Motor neuron (in vitro differentiated cells): ENCODE measurements around the gene RELL1. TPM values are rescaled to one million over a fixed set of nuclear protein-coding genes. Genes with fewer than 3 reads are reported as not detected.

ENCODE experiments used
- ATAC-seq, 8 experiments: fragments of 200-7000 bp; cut with Tn5 transposase; replicated peaks in 6 of 8; 2 replicates each; pipeline ENCODE4 v1.8.0; 2021; ENCODE audit warnings: mild to moderate bottlenecking in 8 of 8, moderate library complexity in 8 of 8
- H3K27ac ChIP-seq, 2 donors: fragments of 250-450 bp; sonication (Bioruptor Pico); 2 replicates each; pipeline ENCODE4 v1.9.0; 2021; ENCODE audit warnings: antibody characterized with exemption in 2 of 2, mild to moderate bottlenecking in 2 of 2, moderate library complexity in 1 of 2
- H3K4me1 ChIP-seq, 2 donors: fragments of 250-450 bp; sonication (Bioruptor Pico); replicated peaks in 1 of 2; 2 replicates each; pipeline ENCODE4 v1.6.1; 2021; ENCODE audit warnings: antibody characterized with exemption in 2 of 2, mild to moderate bottlenecking in 2 of 2, moderate library complexity in 1 of 2
- H3K4me3 ChIP-seq, 5 donors: fragments of 250-450 bp; sonication (Bioruptor Pico); 2 replicates each; pipeline ENCODE4 v1.9.0; 2021; ENCODE audit warnings: antibody characterized with exemption in 5 of 5, mild to moderate bottlenecking in 5 of 5, moderate library complexity in 4 of 5
- WGBS, 10 experiments: fragments of 450-650 bp; shearing (Covaris generic); methylation state at CpG; one replicate each; pipeline ENCODE4 v1.0.0; 2022; 5-methylcytosine and 5-hydroxymethylcytosine counted together
- in situ Hi-C, 9 experiments: fragments of 400-800 bp; cut with MboI; loops; one replicate each; pipeline ENCODE4 v1.15.0; 2021; ENCODE audit warnings: low sequenced_read_pairs in 9 of 9, low pct_unique_long_range_greater_than_20kb in 2 of 9; ENCODE audit not compliant: unreplicated experiment in 9 of 9
- total RNA-seq, 8 experiments: library from RNA; unstranded; fragments of 300-600 nt; gene quantifications; 2 replicates each; pipeline versions ENCODE4 v1.2.3 to v1.2.4, GENCODE V29; 2022

The RELL1 gene
- total RNA-seq, 8 experiments from 2014 or later = 11.5 to 34.4 (median 13.3) TPM

GRCh38 chr4:37719021-37719420 is 32.8 kb upstream of the RELL1 start:
- in situ Hi-C loops = no loop called here
- H3K4me3 ChIP-seq = no peak overlapping the region
- no peak overlapping the region for H3K27ac ChIP-seq
- 57 to 67% methylated on average over 1 of the region's 1 CpG; no CpG with 5 or more reads in 8 of the 10 experiments for WGBS, 10 experiments
- no peak for ATAC-seq
- H3K4me1 ChIP-seq = no peaks in the 10 kb centered on the region

GRCh38 chr4:37717576-37717975 is 31.4 kb upstream of the RELL1 start:
- Histone ChIP-seq H3K27ac (no peak overlapping the region), H3K4me1 (no peaks in the 10 kb centered on the region), H3K4me3 (no peak overlapping the region)
- in situ Hi-C loops = no loop called here
- 0 to 81% (median 53%) methylated on average over 1 to 4 of the region's 4 CpGs; no CpG with 5 or more reads in 2 of the 10 experiments for WGBS, 10 experiments
- ATAC-seq = peak in 3 of 8 experiments; percentile 66 to 89 (median 72)

- no peak for ATAC-seq
- in situ Hi-C loops = no loop called here
- WGBS, 10 experiments = 46 to 94% (median 86%) methylated on average over 2 to 4 of the region's 4 CpGs; no CpG with 5 or more reads in 2 of the 10 experiments
- no peaks in the 10 kb centered on the region for H3K4me1 ChIP-seq
- H3K27ac ChIP-seq = no peak overlapping the region
- H3K4me3 ChIP-seq = no peak overlapping the region
Measured at GRCh38 chr4:37715889-37716402, 29.8 kb upstream of the RELL1 start.

DNA sequence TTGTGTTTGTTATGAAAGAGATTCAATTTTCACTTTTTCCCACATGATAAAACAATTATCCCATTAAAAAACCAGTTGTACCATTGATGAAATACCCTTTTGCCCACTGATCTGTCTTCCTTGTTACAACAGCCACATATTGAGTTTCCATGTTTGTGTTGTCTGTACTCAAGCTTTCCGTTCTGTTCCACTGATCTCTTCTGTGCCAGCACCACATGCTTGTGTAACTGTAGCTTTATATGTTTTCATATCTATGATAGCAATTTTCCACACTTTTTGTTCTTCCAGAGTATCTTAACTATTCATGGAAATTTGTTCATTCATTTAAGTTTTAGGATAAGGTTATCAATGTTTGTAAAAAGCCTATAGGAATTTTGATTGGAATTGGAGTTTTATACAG is 24.3 kb upstream of the RELL1 start:
- Histone ChIP-seq H3K27ac (no peak overlapping the region), H3K4me1 (no peaks in the 10 kb centered on the region), H3K4me3 (no peak overlapping the region)
- in situ Hi-C loops = no loop called here
- WGBS, 10 experiments = 0 to 100% (median 93%) methylated on average over 1 of the region's 1 CpG
- ATAC-seq = no peak

DNA sequence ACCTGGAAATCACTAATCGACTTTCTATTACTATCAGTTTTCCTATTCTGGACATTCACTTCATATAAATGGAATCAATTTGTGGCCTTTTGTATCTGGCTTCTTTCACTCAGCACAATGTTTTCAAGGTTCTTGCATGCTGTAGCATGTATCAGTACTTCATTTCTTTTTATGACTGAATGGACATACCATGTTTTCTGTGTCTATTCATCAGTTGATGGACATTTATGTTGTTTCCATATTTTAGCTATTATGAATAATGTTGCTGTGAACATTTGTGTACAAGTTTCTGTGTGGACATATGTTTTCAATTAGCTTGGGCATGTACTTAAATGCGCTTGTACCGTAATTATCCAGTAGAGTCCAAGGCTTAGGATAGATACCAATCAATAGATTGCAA is 19.9 kb upstream of the RELL1 start:
- WGBS, 10 experiments = 46 to 100% (median 87%) methylated on average over 1 to 3 of the region's 3 CpGs; no CpG with 5 or more reads in 2 of the 10 experiments
- H3K27ac ChIP-seq = no peak overlapping the region
- H3K4me3 ChIP-seq = no peak overlapping the region
- no peak for ATAC-seq
- in situ Hi-C loops = no loop called here
- no peaks in the 10 kb centered on the region for H3K4me1 ChIP-seq

- Histone ChIP-seq H3K4me3 (no peak overlapping the region), H3K27ac (no peak overlapping the region), H3K4me1 (no peaks in the 10 kb centered on the region)
- WGBS, 10 experiments = 62 to 100% (median 84%) methylated on average over 2 to 5 of the region's 5 CpGs; no CpG with 5 or more reads in 1 of the 10 experiments
- in situ Hi-C loops = no loop called here
- ATAC-seq = no peak
Measured at GRCh38 chr4:37705571-37705970, 19.4 kb upstream of the RELL1 start.

DNA sequence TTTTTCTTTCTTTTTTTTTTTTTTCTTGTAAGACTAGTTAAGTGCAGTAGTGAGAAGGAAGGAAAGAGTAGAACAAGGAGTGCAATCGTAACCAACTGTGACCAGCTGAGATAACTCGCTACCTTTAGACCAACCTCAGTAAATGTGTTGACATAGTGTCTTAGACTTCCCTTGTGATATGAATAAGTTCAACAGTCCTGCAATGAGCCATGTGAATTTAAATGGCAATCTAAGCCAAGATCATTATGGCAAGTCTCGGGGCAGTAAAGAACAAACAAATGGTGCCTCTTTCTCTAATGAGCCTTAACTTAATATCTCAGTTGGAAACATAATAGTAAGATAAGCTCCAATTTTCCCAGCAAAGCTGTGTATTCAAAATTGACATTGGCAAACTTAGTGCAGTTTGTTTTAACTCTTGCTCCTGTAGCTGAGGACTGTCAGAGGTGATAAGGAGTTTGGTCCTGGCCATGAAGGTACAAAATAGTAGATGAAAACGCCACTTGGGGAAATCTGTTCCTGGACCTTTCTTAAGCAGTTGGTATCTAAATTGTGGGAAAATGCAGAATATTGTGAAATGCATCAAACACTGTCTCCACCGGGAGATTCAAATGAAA is 13.8 kb upstream of the RELL1 start:
- WGBS, 10 experiments = 29 to 100% (median 87%) methylated on average over 1 to 5 of the region's 5 CpGs
- ATAC-seq = no peak
- in situ Hi-C loops = no loop called here
- H3K27ac ChIP-seq = no peak overlapping the region
- H3K4me3 ChIP-seq = no peak overlapping the region
- H3K4me1 ChIP-seq = no peaks in the 10 kb centered on the region

DNA sequence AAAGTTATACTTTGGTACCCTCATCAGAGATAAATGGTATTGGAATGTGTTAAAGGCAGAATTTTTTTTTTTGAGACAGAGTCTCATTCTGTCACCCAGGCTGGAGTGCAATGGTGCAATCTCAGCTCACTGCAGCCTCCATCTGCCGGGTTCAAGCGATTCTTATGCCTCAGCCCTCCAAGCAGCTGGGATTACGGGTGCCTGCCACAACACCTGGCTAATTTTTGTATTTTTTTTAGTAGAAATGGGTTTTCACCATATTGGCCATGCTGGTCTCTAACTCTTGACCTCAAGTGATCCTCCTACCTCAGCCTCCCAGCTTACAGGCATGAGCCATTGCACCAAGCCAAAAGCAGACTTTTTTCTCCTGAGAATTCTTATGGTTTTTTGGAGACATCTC is 11.4 kb upstream of the RELL1 start:
- in situ Hi-C loops = no loop called here
- Histone ChIP-seq H3K27ac (no peak overlapping the region), H3K4me1 (no peaks in the 10 kb centered on the region), H3K4me3 (no peak overlapping the region)
- ATAC-seq = no peak
- WGBS, 10 experiments = 52 to 100% (median 95%) methylated on average over 1 to 3 of the region's 3 CpGs; no CpG with 5 or more reads in 1 of the 10 experiments

DNA sequence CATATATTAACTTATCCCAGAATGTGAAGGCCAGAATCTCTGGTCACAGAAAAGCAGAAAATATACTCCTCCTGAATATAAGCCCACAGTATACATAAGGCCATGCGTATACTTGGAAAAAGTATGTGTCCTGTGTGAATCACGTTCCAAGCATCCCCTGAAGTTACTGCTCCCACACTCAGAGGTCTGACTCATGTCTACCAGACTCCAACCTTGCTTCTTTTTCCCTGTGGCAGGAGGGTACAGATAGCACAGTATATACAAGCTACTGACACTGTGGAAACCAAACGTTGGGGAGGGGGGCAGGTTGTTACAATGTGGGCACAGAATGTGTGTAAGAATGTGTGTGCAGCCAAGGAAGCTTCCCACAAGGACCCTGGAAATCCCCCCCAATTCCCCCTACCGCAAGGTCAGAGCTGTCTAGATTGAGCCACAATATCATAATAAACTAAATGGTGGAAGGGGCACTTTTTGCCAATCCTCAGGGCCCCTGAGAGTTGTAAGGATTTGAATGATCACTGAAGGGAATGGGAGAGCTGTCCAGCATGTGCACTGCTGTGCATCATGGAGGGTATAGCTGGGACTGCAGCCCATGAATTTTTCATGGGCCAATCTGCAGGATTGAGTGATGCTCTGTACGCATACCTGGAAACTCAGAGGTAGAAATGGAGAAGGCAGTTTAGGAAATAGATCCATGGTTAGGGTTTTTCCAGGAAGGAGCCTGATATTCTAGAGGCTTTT is 7.4 kb upstream of the RELL1 start:
- WGBS, 10 experiments = 5 to 100% (median 90%) methylated on average over 1 to 4 of the region's 5 CpGs; no CpG with 5 or more reads in 1 of the 10 experiments
- no peak for ATAC-seq
- H3K4me1 ChIP-seq = peaks cover 6 to 8% of the 10 kb centered on the region in 2 donors
- H3K27ac ChIP-seq = no peak overlapping the region
- in situ Hi-C loops = no loop called here
- H3K4me3 ChIP-seq = no peak overlapping the region

GRCh38 chr4:37693030-37693429 is 6.9 kb upstream of the RELL1 start:
- no peak overlapping the region for H3K27ac ChIP-seq
- ATAC-seq = no peak
- H3K4me3 ChIP-seq = no peak overlapping the region
- 67 to 100% (median 82%) methylated on average over 1 to 2 of the region's 2 CpGs; no CpG with 5 or more reads in 4 of the 10 experiments for WGBS, 10 experiments
- in situ Hi-C loops = no loop called here
- peaks cover 6 to 9% of the 10 kb centered on the region in 2 donors for H3K4me1 ChIP-seq

DNA sequence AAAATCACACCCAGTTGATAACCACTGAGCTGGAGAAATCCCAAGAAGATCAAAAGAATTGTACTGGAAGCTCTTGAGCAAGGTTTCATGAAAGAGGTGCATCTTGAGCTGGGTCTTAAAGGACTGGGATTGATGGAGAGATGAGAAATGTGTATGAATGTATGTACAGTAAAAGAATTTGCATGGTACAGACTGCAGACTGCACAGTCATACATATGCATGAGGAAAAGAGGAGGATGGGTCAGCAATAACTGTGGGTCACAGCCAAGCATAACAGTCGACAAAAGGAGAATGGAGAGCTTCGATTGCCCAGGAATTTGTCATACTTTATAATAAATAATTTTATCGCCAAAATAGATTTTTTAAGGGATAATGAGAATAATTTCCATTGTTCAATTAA is 4.8 kb upstream of the RELL1 start:
- Histone ChIP-seq H3K4me1 (peaks cover 11 to 17% of the 10 kb centered on the region in 2 donors), H3K27ac (no peak overlapping the region), H3K4me3 (no peak overlapping the region)
- 37 to 100% (median 85%) methylated on average over 1 to 3 of the region's 3 CpGs for WGBS, 10 experiments
- ATAC-seq = no peak
- in situ Hi-C loops = no loop called here

DNA sequence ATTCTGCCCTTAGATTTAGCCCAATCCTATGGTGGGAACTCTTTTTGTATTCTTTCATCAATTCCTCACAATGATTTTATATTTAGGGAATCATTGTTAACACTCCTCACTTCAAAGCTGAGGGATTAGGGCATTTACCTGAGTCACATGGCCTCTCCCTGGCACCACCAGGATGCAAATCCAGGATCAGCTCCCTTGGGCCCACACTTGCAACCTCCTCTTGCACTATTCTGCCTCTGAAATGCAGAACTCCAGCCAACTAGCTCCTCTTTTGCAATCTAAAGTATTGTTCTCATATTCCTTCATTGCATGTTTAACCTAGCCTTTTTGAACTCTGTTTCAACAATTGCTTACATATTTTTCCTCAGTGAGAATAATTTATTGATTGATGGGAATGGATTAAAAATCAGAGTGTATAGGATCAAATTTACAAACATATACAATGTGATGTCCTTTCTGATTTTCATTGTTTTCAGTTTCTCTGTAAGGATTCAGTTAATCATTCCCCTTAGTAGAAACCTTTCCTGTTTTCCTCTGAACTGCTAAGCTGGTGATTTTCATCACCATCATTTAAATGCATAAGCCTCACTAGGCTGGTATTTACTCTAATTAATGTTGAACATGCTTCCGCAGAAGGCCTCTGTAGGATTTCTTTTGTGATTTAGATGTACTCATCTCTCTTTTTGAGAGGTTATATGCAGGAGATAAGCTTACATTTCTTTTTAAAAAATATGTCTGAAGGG is 3.3 kb upstream of the RELL1 start:
- 33 to 100% (median 71%) methylated on average over 1 of the region's 1 CpG; no CpG with 5 or more reads in 3 of the 10 experiments for WGBS, 10 experiments
- in situ Hi-C loops = no loop called here
- Histone ChIP-seq H3K4me3 (no peak overlapping the region), H3K27ac (no peak overlapping the region), H3K4me1 (peaks cover 16 to 17% of the 10 kb centered on the region in 2 donors)
- ATAC-seq = no peak

GRCh38 chr4:37687681-37688080 is 1.5 kb upstream of the RELL1 start:
- H3K27ac ChIP-seq = peak overlapping the region; percentile 66 to 83
- H3K4me1 ChIP-seq = peaks cover 16 to 17% of the 10 kb centered on the region in 2 donors
- in situ Hi-C loops = no loop called here
- peak overlapping the region; percentile 45 to 94 (median 68) for H3K4me3 ChIP-seq
- ATAC-seq = no peak
- 33 to 100% (median 94%) methylated on average over 3 to 9 of the region's 9 CpGs; no CpG with 5 or more reads in 2 of the 10 experiments for WGBS, 10 experiments
